Stimulated activated CD8-positive, alpha-beta memory T cell treated with anti-CD3 and anti-CD28 coated beads, Interleukin-4, amount 100 ng/mL, for 24 hours (primary cell): ENCODE results near the gene SCN4A.
"Not testable (repeated sequence)": the region's sequence is repeated elsewhere in the genome, so short reads cannot be mapped to it uniquely, and the experiment has no call there.

ENCODE experiments used
- DNase-seq: peaks from one replicate; pipeline ENCODE4 v3.0.0-alpha.2; 2020; ENCODE audit warnings: low read depth

SCN4A gene

DNA sequence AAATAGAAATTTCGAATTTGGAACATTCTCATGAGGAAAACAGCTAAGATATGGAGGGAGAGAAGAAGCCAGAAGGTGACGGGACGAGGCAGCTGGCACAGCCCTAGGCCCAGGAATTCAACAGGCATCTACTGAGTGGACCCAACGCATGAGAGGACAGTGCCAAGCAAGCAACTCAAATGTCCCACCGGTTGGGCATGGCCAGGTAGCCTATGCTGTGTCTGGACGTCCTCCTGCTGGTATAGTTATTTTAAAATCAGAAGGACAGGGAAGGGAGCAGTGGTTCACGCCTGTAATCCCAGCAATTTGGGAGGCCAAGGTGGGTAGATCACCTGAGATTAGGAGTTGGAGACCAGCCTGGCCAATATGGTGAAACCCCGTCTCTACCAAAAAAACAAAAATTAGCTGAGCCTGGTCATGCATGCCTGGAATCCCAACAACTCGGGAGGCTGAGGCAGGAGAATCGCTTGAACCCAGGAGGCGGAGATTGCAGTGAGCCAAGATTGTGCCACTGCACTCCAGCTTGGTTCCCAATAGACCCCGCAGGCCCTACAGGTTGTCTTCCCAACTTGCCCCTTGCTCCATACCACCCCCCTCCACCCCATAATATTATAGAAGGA lies 56.0 kb downstream of the SCN4A start:
- no peak for DNase-seq

GRCh38 chr17:63915753-63916152 lies 57.0 kb downstream of the SCN4A start:
- not testable (repeated sequence) for DNase-seq

DNA sequence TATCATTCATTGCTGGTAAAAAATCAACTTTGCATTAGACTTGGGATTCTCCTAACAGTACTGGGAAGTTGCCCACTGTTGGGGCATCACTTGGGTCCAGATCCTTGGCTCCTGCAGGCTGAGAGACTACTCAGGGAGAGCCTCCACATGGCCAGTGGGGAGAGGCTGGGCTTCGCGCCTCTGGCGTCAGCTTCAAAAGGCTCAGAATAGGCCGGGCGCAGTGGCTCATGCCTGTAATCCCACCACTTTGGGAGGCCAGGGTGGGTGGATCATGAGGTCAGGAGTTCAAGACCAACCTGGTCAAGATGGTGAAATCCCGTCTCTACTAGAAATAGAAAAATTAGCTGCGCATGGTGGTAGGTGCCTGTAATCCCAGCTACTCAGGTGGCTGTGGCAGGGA lies 58.2 kb downstream of the SCN4A start:
- no peak for DNase-seq

DNA sequence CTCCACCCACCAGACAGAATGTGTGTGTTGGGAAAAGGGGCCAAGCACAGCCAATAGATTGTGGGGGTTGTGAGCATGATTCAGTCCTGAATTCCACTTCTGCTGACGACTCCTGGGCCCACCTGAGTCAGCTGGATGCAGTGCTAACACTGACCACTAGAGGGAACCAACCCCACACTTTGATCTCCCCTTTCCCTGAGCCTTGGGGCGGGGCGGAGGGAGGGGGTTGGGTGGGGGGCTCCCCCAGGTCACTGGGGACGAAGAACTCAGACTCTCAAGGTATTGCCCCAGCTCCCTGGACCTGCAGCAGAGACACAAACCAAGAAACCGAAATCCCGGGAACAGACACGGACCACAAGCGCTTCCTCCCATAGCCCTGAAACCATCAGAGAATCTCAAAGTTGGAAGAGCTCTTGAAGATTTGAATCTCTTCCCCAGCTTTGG lies 61.0 kb downstream of the SCN4A start:
- peak; percentile 49 for DNase-seq

- DNase-seq, result no peak
These were observed 61.6 kb downstream of the SCN4A start, which contains the start of gene CSHL1 for GRCh38 chr17:63911041-63911635. TSS of gene CSHL1 (minus strand) at chr17:63911258. CDS start at chr17:63911196, 62 bp downstream.

- DNase-seq, result no peak
These were observed 62.6 kb downstream of the SCN4A start for GRCh38 chr17:63910096-63910495.

- not testable (repeated sequence) for DNase-seq
These were observed 63.1 kb downstream of the SCN4A start for GRCh38 chr17:63909586-63909985.

DNA sequence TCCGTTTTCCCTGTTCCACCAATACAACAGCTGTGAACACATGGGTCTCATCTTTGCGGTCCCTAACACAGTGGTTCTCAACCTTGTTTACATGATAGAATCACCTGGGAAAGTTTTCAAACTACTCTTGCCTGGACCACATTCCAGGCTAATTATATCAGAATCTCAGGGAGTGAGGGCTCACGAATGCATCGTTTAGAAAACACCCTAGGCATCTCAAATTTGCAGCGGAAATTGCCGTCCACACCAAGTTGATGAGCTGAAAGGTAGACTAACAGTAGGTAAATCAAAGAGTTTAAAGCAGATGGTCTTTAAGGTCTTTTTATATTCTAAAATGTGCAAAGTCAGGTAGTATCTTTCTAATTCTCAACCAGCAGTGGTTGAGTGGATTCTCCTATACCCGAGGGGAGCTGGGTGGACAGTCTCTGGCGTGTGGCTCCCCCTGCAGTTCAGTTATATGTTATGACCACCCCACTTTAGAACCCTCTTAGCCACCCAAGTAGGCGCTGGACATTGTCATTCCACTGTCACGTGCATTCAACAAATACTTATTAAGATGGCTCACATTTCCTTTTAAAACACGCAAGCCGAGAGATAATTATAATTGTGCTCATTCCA lies 65.4 kb downstream of the SCN4A start:
- not testable (repeated sequence) for DNase-seq

DNA sequence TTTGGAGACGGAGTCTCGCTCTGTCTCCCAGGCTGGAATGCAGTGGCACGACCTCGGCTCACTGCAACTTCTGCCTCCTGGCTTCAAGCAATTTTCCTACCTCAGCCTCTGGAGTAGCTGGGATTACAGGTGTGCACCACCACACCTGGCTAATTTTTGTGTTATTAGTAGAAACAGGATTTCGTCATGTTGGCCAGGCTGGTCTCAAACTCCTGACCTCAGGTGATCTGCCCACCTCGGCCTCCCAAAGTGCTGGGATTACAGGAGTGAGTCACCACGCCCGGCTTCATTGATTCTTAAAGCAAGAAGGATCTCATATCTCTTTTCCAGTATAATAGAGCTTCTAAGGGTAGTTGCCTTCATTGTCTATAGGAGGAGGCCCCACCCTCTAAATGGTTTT lies 67.9 kb downstream of the SCN4A start:
- not testable (repeated sequence) for DNase-seq

DNA sequence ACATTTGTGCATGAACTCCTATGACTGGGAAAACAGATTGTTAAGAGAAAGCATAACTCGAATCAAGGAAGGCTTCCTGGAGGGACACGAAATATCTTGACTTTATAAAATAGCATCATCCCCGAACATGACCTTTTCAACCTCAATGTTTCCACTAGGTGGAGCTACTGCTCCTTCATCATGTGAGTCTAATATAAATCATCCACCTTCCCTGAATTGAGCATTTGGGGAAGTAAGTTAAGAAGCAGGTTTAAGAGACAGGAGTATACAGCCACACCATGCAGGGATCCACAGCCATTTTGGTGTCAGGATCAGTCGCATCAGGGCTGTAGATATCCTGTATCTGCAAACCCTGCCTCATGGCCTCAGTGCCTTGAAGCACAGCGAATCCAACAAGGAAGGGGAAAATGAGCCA lies 68.9 kb downstream of the SCN4A start:
- not testable (repeated sequence) for DNase-seq

GRCh38 chr17:63901971-63902370 lies 70.7 kb downstream of the SCN4A start:
- DNase-seq, result not testable (repeated sequence)

GRCh38 chr17:63898899-63899798 lies 73.6 kb downstream of the SCN4A start:
- DNase-seq, result not testable (repeated sequence)

GRCh38 chr17:63896524-63897354 lies 76.0 kb downstream of the SCN4A start, which contains the start of gene CSH1:
TSS of gene CSH1 (minus strand) at chr17:63896574. CDS start at chr17:63896511, 63 bp downstream.
- not testable (repeated sequence) for DNase-seq

DNA sequence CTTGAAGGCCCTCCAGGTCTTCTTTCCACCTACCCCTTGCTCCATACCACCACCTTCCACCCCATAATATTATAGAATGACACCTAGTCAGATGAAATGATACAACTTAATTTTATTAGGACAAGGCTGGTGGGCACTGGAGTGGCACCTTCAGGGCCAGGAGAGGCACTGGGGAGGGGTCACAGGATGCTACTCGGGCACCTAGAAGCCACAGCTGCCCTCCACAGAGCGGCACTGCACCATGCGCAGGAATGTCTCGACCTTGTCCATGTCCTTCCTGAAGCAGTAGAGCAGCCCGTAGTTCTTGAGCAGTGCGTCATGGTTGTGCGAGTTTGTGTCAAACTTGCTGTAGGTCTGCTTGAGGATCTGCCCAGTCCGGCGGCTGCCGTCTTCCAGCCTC lies 77.9 kb downstream of the SCN4A start:
- not testable (repeated sequence) for DNase-seq

- DNase-seq, result not testable (repeated sequence)
These were observed 78.7 kb downstream of the SCN4A start for GRCh38 chr17:63894021-63894420.

DNA sequence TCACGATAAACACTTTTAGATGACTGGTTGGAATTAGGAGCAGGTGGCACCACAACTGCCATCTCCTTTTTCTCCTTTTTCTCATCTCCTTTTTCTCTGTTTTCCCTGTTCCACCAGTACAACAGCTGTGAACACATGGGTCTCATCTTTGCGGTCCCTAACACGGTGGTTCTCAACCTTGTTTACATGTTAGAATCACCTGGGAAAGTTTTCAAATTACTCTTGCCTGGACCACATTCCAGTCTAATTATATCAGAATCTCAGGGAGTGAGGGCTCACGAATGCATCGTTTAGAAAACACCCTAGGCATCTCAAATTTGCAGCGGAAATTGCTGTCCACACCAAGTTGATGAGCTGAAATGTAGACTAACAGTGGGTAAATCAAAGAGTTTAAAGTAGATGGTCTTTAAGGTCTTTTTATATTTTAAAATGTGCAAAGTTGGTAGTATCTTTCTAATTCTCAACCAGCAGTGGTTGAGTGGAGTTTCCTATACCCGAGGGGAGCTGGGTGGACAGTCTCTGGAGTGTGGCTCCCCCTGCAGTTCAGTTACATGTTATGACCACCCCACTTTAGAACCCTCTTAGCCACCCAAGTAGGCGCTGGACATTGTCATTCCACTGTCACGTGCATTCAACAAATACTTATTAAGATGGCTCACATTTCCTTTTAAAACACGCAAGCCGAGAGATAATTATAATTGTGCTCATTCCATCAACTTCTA lies 80.2 kb downstream of the SCN4A start:
- DNase-seq, result not testable (repeated sequence)

GRCh38 chr17:63889026-63889848 lies 83.5 kb downstream of the SCN4A start:
- DNase-seq, result not testable (repeated sequence)
